CD4-positive, alpha-beta T cell (primary cell): ENCODE measurements around the gene ERICH6. TPM values are rescaled to one million over a fixed set of nuclear protein-coding genes. Genes with fewer than 3 reads are reported as not detected.

Experiments
- ATAC-seq: fragments of 200-7000 bp; cut with Tn5 transposase; one replicate; pipeline ENCODE4 v1.10.0; 2022; ENCODE audit warnings: mild to moderate bottlenecking; ENCODE audit not compliant: poor library complexity
- CTCF ChIA-PET: fragments of 350-600 bp; sonication (Branson Sonifier 250); formaldehyde crosslinking; loops from one replicate; lab custom pipeline; 2021; ENCODE audit warnings: antibody characterized with exemption, inconsistent platforms; lab: Charles Lee
- POLR2A ChIA-PET: fragments of 350-600 bp; sonication (Branson Sonifier 250); formaldehyde crosslinking; loops from one replicate; lab custom pipeline; 2021; ENCODE audit warnings: antibody characterized with exemption, inconsistent platforms; lab: Charles Lee
- DNase-seq, 14 experiments: peaks; one replicate each; pipeline ENCODE4 v3.0.0-alpha.2; 2013 to 2020; ENCODE audit warnings: mixed read lengths in 2 of 14
- H3K27ac ChIP-seq, 2 donors: one replicate each; pipeline versions ENCODE4 v1.5.1 to v1.7.0; 2013; ENCODE audit warnings: low read length in 2 of 2, low read depth in 1 of 2, mild to moderate bottlenecking in 1 of 2
- H3K27me3 ChIP-seq, 2 experiments: 1 replicate in 1 of 2; 2 replicates in 1 of 2; pipeline versions ENCODE4 v1.6.1 to v1.7.0; 2013; ENCODE audit warnings: low read length in 2 of 2, control low read depth in 1 of 2, mild to moderate bottlenecking in 1 of 2, moderate library complexity in 1 of 2; ENCODE audit not compliant: insufficient read depth in 2 of 2, control insufficient read depth in 1 of 2
- H3K36me3 ChIP-seq: one replicate; pipeline ENCODE4 v1.6.1; 2013; ENCODE audit warnings: low read length, control low read depth; ENCODE audit not compliant: insufficient read depth
- H3K4me1 ChIP-seq: one replicate; pipeline ENCODE4 v1.6.1; 2013; ENCODE audit warnings: low read length, control low read depth; ENCODE audit not compliant: insufficient read depth
- H3K4me3 ChIP-seq: one replicate; pipeline ENCODE4 v1.5.1; 2013; ENCODE audit warnings: mild to moderate bottlenecking, low read length, moderate library complexity
- H3K9me3 ChIP-seq, 2 experiments: 1 replicate in 1 of 2; 2 replicates in 1 of 2; pipeline versions ENCODE4 v1.6.1 to v1.7.0; 2013; ENCODE audit warnings: low read length in 2 of 2, mild to moderate bottlenecking in 2 of 2, control low read depth in 1 of 2, moderate library complexity in 1 of 2; ENCODE audit not compliant: control insufficient read depth in 1 of 2, insufficient read depth in 1 of 2
- H3K27ac Mint-ChIP-seq: one replicate; pipeline ENCODE4 v1.8.0; 2020; ENCODE audit warnings: mixed read lengths
- H3K27me3 Mint-ChIP-seq: one replicate; pipeline ENCODE4 v1.8.0; 2021; ENCODE audit warnings: mixed read lengths
- H3K36me3 Mint-ChIP-seq: one replicate; pipeline ENCODE4 v1.8.0; 2021; ENCODE audit warnings: low read depth, mixed read lengths
- H3K4me1 Mint-ChIP-seq: one replicate; pipeline ENCODE4 v1.8.0; 2021; ENCODE audit warnings: low read depth, mixed read lengths
- H3K4me3 Mint-ChIP-seq: one replicate; pipeline ENCODE4 v1.8.0; 2020; ENCODE audit warnings: mild to moderate bottlenecking, mixed read lengths
- H3K9me3 Mint-ChIP-seq: one replicate; pipeline ENCODE4 v1.8.0; 2020; ENCODE audit warnings: mixed read lengths
- CTCF ChIP-seq: fragments of 200-600 bp; IDR thresholded peaks from one replicate; pipeline ENCODE4 v1.8.0; 2022; ENCODE audit warnings: antibody characterized with exemption, mild to moderate bottlenecking
- intact Hi-C, 2 experiments: fragments of 100-400 bp; cut with DNase I in 1 of 2; cut with micrococcal nuclease in 1 of 2; formaldehyde crosslinking; loops; one replicate each; pipeline versions ENCODE4 v1.15.1 to v1.9.0; 2023 to 2025; cut with DNase I, micrococcal nuclease
- total RNA-seq, 174 experiments: library from RNA in 2 of 174; stranded (reverse) in 2 of 174; gene quantifications; one replicate each; pipeline ENCODE4 v1.2.3 and lab custom pipeline; 2021 to 2026

The ERICH6 gene
- total RNA-seq, 2 experiments from 2014 or later, result not detected

GRCh38 chr3:150737874-150738679 lies 34.4 kb upstream of the ERICH6 start:
- no peak for TF ChIP-seq CTCF
- H3K27ac ChIP-seq, result no peak overlapping the region
- no peak overlapping the region for H3K4me3 ChIP-seq
- ATAC-seq (no peak), DNase-seq (no peak)
- Mint-ChIP-seq H3K27me3 (no peaks in the 10 kb centered on the region), H3K4me3 (no peak overlapping the region), H3K9me3 (no peaks in the 10 kb centered on the region), H3K27ac (no peak overlapping the region), H3K36me3 (peaks cover 22% of the 10 kb centered on the region), H3K4me1 (peaks cover 58% of the 10 kb centered on the region)
- ChIA-PET POLR2A (interaction anchor here (3.9 kb wide), 1 partner anchor 24 kb away, joined by 24 read pairs; the partner anchor contains the start of gene SIAH2), CTCF (no interaction called here)
- peaks cover 18% of the 10 kb centered on the region for H3K36me3 ChIP-seq
- peaks cover 17% of the 10 kb centered on the region for H3K4me1 ChIP-seq
- no peaks in the 10 kb centered on the region for H3K27me3 ChIP-seq
- no peaks in the 10 kb centered on the region for H3K9me3 ChIP-seq
- intact Hi-C loops, result loop anchor here in 1 of 2 experiments (2.0 kb wide), 1 partner anchor 23 kb away; no protein-coding TSS in a partner anchor

- Mint-ChIP-seq H3K4me1 (peaks cover 49% of the 10 kb centered on the region), H3K27ac (no peak overlapping the region), H3K36me3 (peaks cover 14% of the 10 kb centered on the region), H3K9me3 (no peaks in the 10 kb centered on the region), H3K27me3 (no peaks in the 10 kb centered on the region), H3K4me3 (no peak overlapping the region)
- TF ChIP-seq CTCF, result no peak
- intact Hi-C loops, result no loop called here
- ATAC-seq (peak; percentile 80), DNase-seq (peak in 4 of 14 experiments; percentile 22 to 65 (median 48))
- Histone ChIP-seq H3K36me3 (peaks cover 15% of the 10 kb centered on the region), H3K9me3 (no peaks in the 10 kb centered on the region), H3K27ac (no peak overlapping the region), H3K27me3 (no peaks in the 10 kb centered on the region), H3K4me1 (peaks cover 17% of the 10 kb centered on the region), H3K4me3 (no peak overlapping the region)
- ChIA-PET CTCF (no interaction called here), POLR2A (interaction anchor here (3.9 kb wide), 1 partner anchor 25 kb away, joined by 24 read pairs; the partner anchor contains the start of gene SIAH2)
Observed at GRCh38 chr3:150736903-150737832, 33.4 kb upstream of the ERICH6 start.

GRCh38 chr3:150736316-150736719 lies 32.6 kb upstream of the ERICH6 start:
- Mint-ChIP-seq H3K27ac (no peak overlapping the region), H3K4me3 (no peak overlapping the region), H3K36me3 (peaks cover 5% of the 10 kb centered on the region), H3K4me1 (peaks cover 41% of the 10 kb centered on the region), H3K27me3 (no peaks in the 10 kb centered on the region), H3K9me3 (no peaks in the 10 kb centered on the region)
- Histone ChIP-seq H3K27me3 (no peaks in the 10 kb centered on the region), H3K27ac (no peak overlapping the region), H3K4me3 (no peak overlapping the region), H3K36me3 (peaks cover 6% of the 10 kb centered on the region), H3K4me1 (peaks cover 17% of the 10 kb centered on the region), H3K9me3 (no peaks in the 10 kb centered on the region)
- CTCF ChIA-PET, result no interaction called here
- POLR2A ChIA-PET, result interaction anchor here (3.9 kb wide), 1 partner anchor 26 kb away, joined by 24 read pairs; the partner anchor contains the start of gene SIAH2
- DNase-seq (no peak), ATAC-seq (no peak)
- no peak for TF ChIP-seq CTCF
- intact Hi-C loops, result no loop called here
